Cardiac septum (tissue), 1 donor: Measurements from ENCODE around the gene CTSV. TPM values are rescaled to one million over a fixed set of nuclear protein-coding genes. Genes with fewer than 3 reads are reported as not detected.
"Not testable (repeated sequence)": the region's sequence is repeated elsewhere in the genome, so short reads cannot be mapped to it uniquely, and the experiment has no call there.

Source experiments
- DNase-seq: peaks from one replicate; pipeline ENCODE4 v3.0.0-alpha.2; 2020; ENCODE audit warnings: low spot score
- intact Hi-C: fragments of 100-400 bp; cut with DNase I; formaldehyde crosslinking; loops from one replicate; pipeline ENCODE4 v1.14.0; 2022
- total RNA-seq: library from RNA; stranded (reverse); fragmentation: NEBNext Ultra II Directional; extraction: Animal tissue kit (Norgen Biotek cat#: 25700); gene quantifications from one replicate; pipeline ENCODE4 v1.2.1, GENCODE V29; 2021
- donor health status: DM: no; HTN: no; CAD: no.

Gene CTSV
- total RNA-seq, 1 donor from 2014 or later = not detected

GRCh38 chr9:97046228-97046627 lies 7.3 kb upstream of the CTSV start:
- intact Hi-C loops = no loop called here
- no peak for DNase-seq

- DNase-seq = no peak
- intact Hi-C loops = no loop called here
Observed at GRCh38 chr9:97045300-97045699, 6.4 kb upstream of the CTSV start.

- intact Hi-C loops = no loop called here
- no peak for DNase-seq
Observed at GRCh38 chr9:97041898-97042297, 3.0 kb upstream of the CTSV start.

- intact Hi-C loops = no loop called here
- DNase-seq = no peak
Observed at GRCh38 chr9:97039514-97039860, 545 bp upstream of the CTSV start.

GRCh38 chr9:97023505-97023904 lies 15.4 kb downstream of the CTSV start:
- intact Hi-C loops, DNase-seq: not testable (repeated sequence)

- DNase-seq = peak; percentile 88
- intact Hi-C loops = not testable (repeated sequence)
Observed at GRCh38 chr9:97013151-97014132, 25.5 kb downstream of the CTSV start.

GRCh38 chr9:97012617-97013016 lies 26.3 kb downstream of the CTSV start:
- DNase-seq, intact Hi-C loops: not testable (repeated sequence)

GRCh38 chr9:97002195-97002594 lies 36.7 kb downstream of the CTSV start:
- DNase-seq, intact Hi-C loops: not testable (repeated sequence)

GRCh38 chr9:97001338-97001737 lies 37.6 kb downstream of the CTSV start:
- DNase-seq, intact Hi-C loops: not testable (repeated sequence)

GRCh38 chr9:97000139-97000787 lies 38.7 kb downstream of the CTSV start:
- DNase-seq, intact Hi-C loops: not testable (repeated sequence)

- DNase-seq, intact Hi-C loops: not testable (repeated sequence)
Observed at GRCh38 chr9:96999733-97000132, 39.2 kb downstream of the CTSV start.

- DNase-seq, intact Hi-C loops: not testable (repeated sequence)
Observed at GRCh38 chr9:96997009-96997701, 41.8 kb downstream of the CTSV start.

- intact Hi-C loops, DNase-seq: not testable (repeated sequence)
Observed at GRCh38 chr9:96994531-96995016, 44.4 kb downstream of the CTSV start.

GRCh38 chr9:96992303-96992702 lies 46.6 kb downstream of the CTSV start:
- intact Hi-C loops, DNase-seq: not testable (repeated sequence)

GRCh38 chr9:96989747-96990318 lies 49.1 kb downstream of the CTSV start:
- intact Hi-C loops, DNase-seq: not testable (repeated sequence)

GRCh38 chr9:96984887-96985286 lies 54.1 kb downstream of the CTSV start:
- DNase-seq, intact Hi-C loops: not testable (repeated sequence)

- DNase-seq, intact Hi-C loops: not testable (repeated sequence)
Observed at GRCh38 chr9:96984139-96984538, 54.8 kb downstream of the CTSV start.

- DNase-seq, intact Hi-C loops: not testable (repeated sequence)
Observed at GRCh38 chr9:96983496-96984122, 55.3 kb downstream of the CTSV start.
